Osteoblast (primary cell): ENCODE results near the gene CDIP1. TPM values are rescaled to one million over a fixed set of nuclear protein-coding genes. Genes with fewer than 3 reads are reported as not detected.
A peak's percentile ranks its signal among the peaks of the same experiment; 100 is the strongest.

ENCODE experiments used
- DNase-seq: peaks from one replicate; pipeline ENCODE4 v3.0.0; 2011; ENCODE audit warnings: low spot score, mixed read lengths; ENCODE audit not compliant: insufficient read length; ENCODE audit errors: missing footprints
- H2AFZ ChIP-seq: 2 replicates; pipeline ENCODE4 v1.6.0; 2011; ENCODE audit warnings: mild to moderate bottlenecking, low read length
- H3K27ac ChIP-seq: 2 replicates; pipeline ENCODE4 v1.5.1; 2011; ENCODE audit warnings: mild to moderate bottlenecking, low read depth, low read length, moderate library complexity
- H3K27me3 ChIP-seq: 2 replicates; pipeline ENCODE4 v1.6.0; 2012; ENCODE audit warnings: mild to moderate bottlenecking, control low read depth, inconsistent platforms, low read length, moderate library complexity; ENCODE audit not compliant: insufficient read depth
- H3K36me3 ChIP-seq: 2 replicates; pipeline ENCODE4 v1.5.1; 2011; ENCODE audit warnings: mild to moderate bottlenecking, low read length, control low read depth, moderate library complexity; ENCODE audit not compliant: insufficient read depth
- H3K4me1 ChIP-seq: 2 replicates; pipeline ENCODE4 v1.5.1; 2011; ENCODE audit warnings: mild to moderate bottlenecking, low read length, control low read depth, moderate library complexity; ENCODE audit not compliant: insufficient read depth
- H3K4me2 ChIP-seq: 2 replicates; pipeline ENCODE4 v1.6.0; 2011; ENCODE audit warnings: mild to moderate bottlenecking, low read length; ENCODE audit not compliant: insufficient read depth
- H3K4me3 ChIP-seq: fragments of 200-600 bp; sonication (generic); 3 replicates; pipeline ENCODE4 v1.5.1; 2012; ENCODE audit warnings: mild to moderate bottlenecking, low read length, inconsistent platforms; ENCODE audit not compliant: insufficient read depth
- H3K79me2 ChIP-seq: 2 replicates; pipeline ENCODE4 v1.6.0; 2012; ENCODE audit warnings: mild to moderate bottlenecking, low read length, control low read depth, inconsistent platforms; ENCODE audit not compliant: insufficient read depth
- H3K9me3 ChIP-seq: 2 replicates; pipeline ENCODE4 v1.5.1; 2011; ENCODE audit warnings: low read depth, low read length, control low read depth
- H4K20me1 ChIP-seq: 2 replicates; pipeline ENCODE4 v1.6.0; 2012; ENCODE audit warnings: mild to moderate bottlenecking, low read length, control low read depth; ENCODE audit not compliant: insufficient read depth
- total RNA-seq: library from RNA; depleted of rRNA; stranded (reverse); fragments of >200 nt; gene quantifications from 2 replicates; pipeline ENCODE4 v1.2.3, GENCODE V29; 2012
- TF ChIP-seq, protein P1 (sequence below): IDR thresholded peaks from 2 replicates; pipeline ENCODE4 v1.5.1; 2011; ENCODE audit warnings: mild to moderate bottlenecking, low read depth, low read length, moderate library complexity; ENCODE audit errors: extremely low read depth

Gene CDIP1
- total RNA-seq, 1 donor: 10.5 TPM

DNA sequence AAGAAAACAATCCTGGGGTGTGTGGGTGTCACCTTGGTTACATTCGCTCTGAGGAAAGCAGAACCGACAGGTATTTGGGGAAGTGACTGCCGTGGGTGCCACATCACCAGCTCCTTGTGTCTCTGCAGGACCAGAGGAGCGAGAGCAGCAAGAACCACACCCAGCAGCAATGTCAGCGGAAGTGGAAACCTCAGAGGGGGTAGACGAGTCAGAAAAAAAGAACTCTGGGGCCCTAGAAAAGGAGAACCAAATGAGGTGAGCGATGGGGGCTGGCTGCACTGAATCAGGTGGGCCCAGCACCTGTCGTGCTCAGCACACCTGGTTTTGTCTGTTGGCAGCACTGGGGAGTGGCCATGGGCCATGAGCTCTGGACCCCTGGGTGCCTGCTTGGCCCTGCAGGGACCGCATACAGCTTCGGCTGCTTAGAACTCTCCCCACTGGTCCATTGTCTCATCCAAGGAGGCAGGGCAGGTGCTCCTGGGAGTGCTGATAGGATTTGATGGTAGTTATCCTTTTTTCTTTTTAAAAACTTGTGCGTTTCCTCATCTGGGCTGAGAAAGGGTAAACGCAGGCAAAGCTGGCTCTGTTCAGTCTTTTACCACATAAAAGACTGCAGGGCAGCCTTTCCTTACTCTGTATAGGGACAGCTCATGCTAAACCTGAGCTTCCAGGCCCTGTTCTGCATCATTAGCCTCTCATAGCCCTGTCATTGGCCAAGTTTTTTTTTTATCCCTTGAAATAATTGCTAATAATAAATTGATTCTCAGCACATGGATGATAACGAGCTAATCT lies 33.0 kb downstream of the CDIP1 start:
- peaks cover 46% of the 10 kb centered on the region for H4K20me1 ChIP-seq
- DNase-seq: no peak

DNA sequence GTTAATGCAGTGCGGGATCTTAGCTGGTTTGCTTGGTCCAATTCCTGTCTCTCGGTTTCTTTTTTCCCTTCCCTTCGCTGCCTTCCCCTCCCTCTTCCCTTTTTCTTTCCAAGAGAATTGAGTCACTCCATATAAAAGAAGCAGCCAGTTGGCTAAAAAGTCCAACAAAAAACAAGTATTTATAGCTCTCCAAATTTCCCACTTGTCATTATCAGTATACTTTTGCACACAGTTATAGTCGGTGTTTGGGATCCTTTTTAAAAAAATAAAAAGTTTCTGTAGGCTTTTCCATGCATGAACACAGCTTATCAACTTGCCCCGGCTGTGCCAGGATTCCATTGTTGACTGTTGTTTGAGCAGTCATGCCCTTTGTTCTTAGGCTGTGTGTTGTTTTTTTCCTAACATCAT lies 37.5 kb downstream of the CDIP1 start:
- peak; percentile 68 for DNase-seq
- Histone ChIP-seq H3K79me2 (peaks cover 59% of the 10 kb centered on the region), H3K4me3 (peak overlapping the region; percentile 63), H3K9me3 (no peaks in the 10 kb centered on the region), H3K27ac (peak overlapping the region; percentile 53), H3K4me2 (peak overlapping the region; percentile 89), H4K20me1 (peaks cover 66% of the 10 kb centered on the region), H3K36me3 (peaks cover 23% of the 10 kb centered on the region), H2AFZ (no peak overlapping the region), H3K4me1 (peaks cover 43% of the 10 kb centered on the region), H3K27me3 (no peaks in the 10 kb centered on the region)
- TF ChIP-seq, protein P1, sequence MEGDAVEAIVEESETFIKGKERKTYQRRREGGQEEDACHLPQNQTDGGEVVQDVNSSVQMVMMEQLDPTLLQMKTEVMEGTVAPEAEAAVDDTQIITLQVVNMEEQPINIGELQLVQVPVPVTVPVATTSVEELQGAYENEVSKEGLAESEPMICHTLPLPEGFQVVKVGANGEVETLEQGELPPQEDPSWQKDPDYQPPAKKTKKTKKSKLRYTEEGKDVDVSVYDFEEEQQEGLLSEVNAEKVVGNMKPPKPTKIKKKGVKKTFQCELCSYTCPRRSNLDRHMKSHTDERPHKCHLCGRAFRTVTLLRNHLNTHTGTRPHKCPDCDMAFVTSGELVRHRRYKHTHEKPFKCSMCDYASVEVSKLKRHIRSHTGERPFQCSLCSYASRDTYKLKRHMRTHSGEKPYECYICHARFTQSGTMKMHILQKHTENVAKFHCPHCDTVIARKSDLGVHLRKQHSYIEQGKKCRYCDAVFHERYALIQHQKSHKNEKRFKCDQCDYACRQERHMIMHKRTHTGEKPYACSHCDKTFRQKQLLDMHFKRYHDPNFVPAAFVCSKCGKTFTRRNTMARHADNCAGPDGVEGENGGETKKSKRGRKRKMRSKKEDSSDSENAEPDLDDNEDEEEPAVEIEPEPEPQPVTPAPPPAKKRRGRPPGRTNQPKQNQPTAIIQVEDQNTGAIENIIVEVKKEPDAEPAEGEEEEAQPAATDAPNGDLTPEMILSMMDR: no peak

More for the DNA sequence above, 33.0 kb downstream of the CDIP1 start:
- H2AFZ ChIP-seq: no peak overlapping the region
- TF ChIP-seq, protein P1: no peak
- H3K4me1 ChIP-seq: peaks cover 15% of the 10 kb centered on the region
- peaks cover 43% of the 10 kb centered on the region for H3K36me3 ChIP-seq
- H3K27ac ChIP-seq: no peak overlapping the region
- H3K79me2 ChIP-seq: peaks cover 38% of the 10 kb centered on the region
- no peaks in the 10 kb centered on the region for H3K27me3 ChIP-seq
- H3K4me3 ChIP-seq: no peak overlapping the region
- no peak overlapping the region for H3K4me2 ChIP-seq
- H3K9me3 ChIP-seq: no peaks in the 10 kb centered on the region

DNA sequence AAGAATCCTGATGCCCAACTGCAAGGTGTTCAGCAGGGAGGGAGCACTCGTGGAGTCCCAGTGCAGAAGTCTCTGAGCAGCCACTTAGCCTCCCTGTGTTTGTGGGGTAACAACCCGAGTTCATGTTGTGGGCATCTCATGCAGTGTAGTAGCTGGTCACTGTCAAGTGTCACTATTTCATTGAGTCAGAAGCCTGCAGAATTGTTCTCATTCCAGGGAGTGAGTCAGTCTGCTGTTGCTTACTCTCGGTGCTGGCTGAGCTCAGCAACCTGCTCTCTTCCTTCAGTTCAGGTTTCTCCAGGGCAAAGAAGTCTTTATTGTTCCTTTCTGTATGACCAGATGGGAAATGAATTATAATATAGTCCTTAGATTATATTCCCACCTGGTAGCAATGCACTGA lies 38.3 kb downstream of the CDIP1 start:
- Histone ChIP-seq H3K4me3 (peak overlapping the region; percentile 63), H4K20me1 (peaks cover 64% of the 10 kb centered on the region), H3K79me2 (peaks cover 59% of the 10 kb centered on the region), H3K4me2 (peak overlapping the region; percentile 89), H3K27me3 (no peaks in the 10 kb centered on the region), H2AFZ (no peak overlapping the region), H3K27ac (peak overlapping the region; percentile 53), H3K4me1 (peaks cover 51% of the 10 kb centered on the region), H3K9me3 (no peaks in the 10 kb centered on the region), H3K36me3 (peaks cover 16% of the 10 kb centered on the region)
- peak; percentile 82 for DNase-seq
- TF ChIP-seq, protein P1: no peak

DNA sequence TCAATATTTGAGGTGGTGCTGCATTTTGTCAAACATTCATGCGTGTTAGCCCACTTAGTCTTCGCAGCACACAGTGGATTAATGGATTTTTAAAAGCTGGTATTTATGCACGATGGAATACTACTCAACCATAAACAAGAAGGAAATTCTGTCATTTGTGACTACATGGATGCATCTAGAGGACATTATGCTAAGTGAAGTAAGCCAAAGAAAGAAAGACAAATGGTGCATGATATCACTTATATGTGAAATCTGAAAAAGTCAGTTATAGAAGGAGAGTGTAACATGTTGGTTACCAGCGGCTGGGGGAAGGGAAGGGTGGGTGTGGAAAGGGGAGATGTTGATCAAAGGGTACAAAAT lies 39.4 kb downstream of the CDIP1 start:
- Histone ChIP-seq H3K4me1 (peaks cover 62% of the 10 kb centered on the region), H3K27ac (no peak overlapping the region), H4K20me1 (peaks cover 63% of the 10 kb centered on the region), H3K79me2 (peaks cover 56% of the 10 kb centered on the region), H3K27me3 (no peaks in the 10 kb centered on the region), H2AFZ (no peak overlapping the region), H3K4me2 (no peak overlapping the region), H3K9me3 (no peaks in the 10 kb centered on the region), H3K36me3 (peaks cover 15% of the 10 kb centered on the region), H3K4me3 (no peak overlapping the region)
- DNase-seq: no peak
- TF ChIP-seq, protein P1: no peak
